Activated CD8-positive, alpha-beta memory T cell treated with anti-CD3 and anti-CD28 coated beads for 48 hours (primary cell): ENCODE results near the gene CARD8.
"Not testable (repeated sequence)": the region's sequence is repeated elsewhere in the genome, so short reads cannot be mapped to it uniquely, and the experiment has no call there.

ENCODE experiments used
- DNase-seq, 3 experiments: peaks; one replicate each; pipeline ENCODE4 v3.0.0-alpha.2; 2020; ENCODE audit warnings: low read depth in 2 of 3, low spot score in 2 of 3

The CARD8 gene, protein sequence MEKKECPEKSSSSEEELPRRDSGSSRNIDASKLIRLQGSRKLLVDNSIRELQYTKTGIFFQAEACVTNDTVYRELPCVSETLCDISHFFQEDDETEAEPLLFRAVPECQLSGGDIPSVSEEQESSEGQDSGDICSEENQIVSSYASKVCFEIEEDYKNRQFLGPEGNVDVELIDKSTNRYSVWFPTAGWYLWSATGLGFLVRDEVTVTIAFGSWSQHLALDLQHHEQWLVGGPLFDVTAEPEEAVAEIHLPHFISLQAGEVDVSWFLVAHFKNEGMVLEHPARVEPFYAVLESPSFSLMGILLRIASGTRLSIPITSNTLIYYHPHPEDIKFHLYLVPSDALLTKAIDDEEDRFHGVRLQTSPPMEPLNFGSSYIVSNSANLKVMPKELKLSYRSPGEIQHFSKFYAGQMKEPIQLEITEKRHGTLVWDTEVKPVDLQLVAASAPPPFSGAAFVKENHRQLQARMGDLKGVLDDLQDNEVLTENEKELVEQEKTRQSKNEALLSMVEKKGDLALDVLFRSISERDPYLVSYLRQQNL

GRCh38 chr19:48255376-48256303 lies at the start of gene CARD8:
TSS of gene CARD8 (minus strand) at chr19:48255912. CDS start at chr19:48241020, 14,892 bp downstream.
- peak; percentile 58 to 67 (median 60) for DNase-seq

GRCh38 chr19:48303866-48304265 lies 48.2 kb upstream of the CARD8 start:
- no peak for DNase-seq

GRCh38 chr19:48303367-48303766 lies 47.7 kb upstream of the CARD8 start:
- DNase-seq: no peak

DNA sequence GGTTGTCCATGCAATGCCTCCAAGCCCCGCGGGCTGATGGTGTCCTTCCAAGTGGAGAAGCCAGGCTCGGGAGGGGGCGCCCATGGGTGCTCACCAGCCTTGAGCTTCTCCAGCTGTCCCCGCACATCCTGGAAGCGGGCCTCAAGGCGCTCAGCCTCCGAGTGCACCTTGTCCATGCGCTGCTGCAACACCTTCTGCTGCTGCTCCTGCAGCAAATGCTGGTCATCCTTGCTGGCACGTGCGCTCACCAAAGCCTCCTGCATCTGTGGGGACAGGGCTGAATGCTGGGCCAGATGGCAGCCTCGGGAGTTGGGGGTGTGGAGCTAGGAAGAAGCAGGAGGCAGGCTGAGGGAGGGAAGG lies 46.9 kb upstream of the CARD8 start:
- no peak for DNase-seq

GRCh38 chr19:48301886-48302599 lies 46.3 kb upstream of the CARD8 start:
- DNase-seq: no peak

- no peak for DNase-seq
Measured at GRCh38 chr19:48297975-48298374, 42.3 kb upstream of the CARD8 start.

GRCh38 chr19:48296963-48297734 lies 41.4 kb upstream of the CARD8 start:
- DNase-seq: no peak

DNA sequence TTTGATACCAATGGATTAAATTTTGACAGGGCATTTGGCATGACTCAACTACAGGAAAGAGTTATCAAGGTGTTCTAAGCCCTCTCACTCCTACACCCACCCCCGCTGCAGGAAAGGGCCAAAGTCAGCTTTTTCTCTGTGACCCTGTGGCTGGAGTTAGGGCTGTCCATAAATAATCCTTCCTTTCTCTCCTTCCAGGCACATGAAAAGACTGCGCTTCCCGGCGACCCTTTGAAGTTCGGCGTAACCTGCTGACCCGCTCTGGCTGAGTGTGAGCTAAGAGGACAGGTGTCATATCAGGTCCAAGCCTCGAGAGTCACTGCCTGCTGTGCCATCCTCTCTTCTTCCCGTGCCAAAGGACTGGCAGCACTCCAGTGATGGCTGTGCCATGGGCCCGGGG lies 39.7 kb upstream of the CARD8 start:
- DNase-seq: no peak

DNA sequence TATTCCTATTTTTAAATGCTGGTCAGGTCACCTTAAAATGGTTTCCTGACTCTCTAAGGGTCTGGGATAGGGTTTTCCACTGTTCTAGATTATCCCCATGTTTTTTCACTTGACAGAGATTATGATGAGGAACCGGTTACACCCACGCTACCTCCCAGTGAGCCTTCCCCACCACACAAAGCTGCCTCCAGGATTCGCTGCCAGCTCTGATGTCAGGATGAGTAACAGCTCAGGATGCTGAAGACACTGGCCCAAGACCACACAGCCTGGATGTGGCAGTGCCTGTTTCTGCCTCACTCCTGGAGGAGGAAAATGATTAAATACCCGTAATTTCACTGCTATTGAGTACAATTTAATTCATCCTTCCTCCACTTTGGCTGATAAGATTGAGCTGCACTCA lies 37.1 kb upstream of the CARD8 start:
- DNase-seq: no peak

- not testable (repeated sequence) for DNase-seq
Measured at GRCh38 chr19:48291489-48291815, 35.7 kb upstream of the CARD8 start.

- DNase-seq: peak in 2 of 3 experiments; percentile 42 to 61
Measured at GRCh38 chr19:48290771-48291488, 35.2 kb upstream of the CARD8 start.

DNA sequence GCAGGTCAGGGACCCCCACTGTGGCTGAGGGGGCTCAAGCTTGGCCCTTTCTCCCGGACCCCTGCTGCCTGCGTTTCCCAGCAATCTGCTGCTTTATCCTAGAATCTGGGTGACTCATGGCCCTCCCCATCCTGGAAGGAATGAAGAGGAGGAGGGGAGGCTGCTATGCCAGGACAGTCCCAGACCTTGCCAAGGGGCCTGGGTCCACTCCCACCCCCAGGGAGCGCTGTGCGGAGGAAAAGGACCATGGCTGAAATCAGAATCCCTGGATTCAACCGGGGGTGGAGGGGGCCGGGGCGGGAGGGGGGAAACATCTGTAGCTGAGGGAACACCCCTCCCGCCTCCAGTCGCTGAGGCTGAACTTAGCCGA lies 34.7 kb upstream of the CARD8 start:
- DNase-seq: no peak

GRCh38 chr19:48287748-48288147 lies 32.0 kb upstream of the CARD8 start:
- no peak for DNase-seq

DNA sequence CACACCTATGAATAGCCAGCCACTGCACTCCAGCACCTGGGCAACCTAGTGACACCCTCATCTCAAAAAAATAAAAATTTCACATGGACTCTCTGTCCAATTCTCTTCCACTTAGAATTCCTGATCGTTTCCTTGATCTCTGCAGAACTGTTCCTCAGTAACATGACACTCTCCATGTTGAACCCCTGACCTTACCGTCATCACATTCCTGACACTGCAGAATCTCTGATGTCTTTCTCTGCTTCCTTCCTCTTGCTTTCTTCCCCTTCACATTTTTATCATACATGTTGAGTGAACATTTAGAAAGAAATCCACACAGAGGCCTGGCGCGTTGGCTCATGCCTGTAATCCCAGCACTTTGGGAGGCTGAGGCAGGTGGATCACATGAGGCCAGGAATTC lies 29.2 kb upstream of the CARD8 start:
- no peak for DNase-seq

- DNase-seq: no peak
Measured at GRCh38 chr19:48283908-48284307, 28.2 kb upstream of the CARD8 start.

- no peak for DNase-seq
Measured at GRCh38 chr19:48279747-48280146, 24.0 kb upstream of the CARD8 start.

- DNase-seq: no peak
Measured at GRCh38 chr19:48274938-48275337, 19.2 kb upstream of the CARD8 start.

GRCh38 chr19:48274173-48274572 lies 18.5 kb upstream of the CARD8 start:
- DNase-seq: no peak

- DNase-seq: peak in 1 of 3 experiments; percentile 29
Measured at GRCh38 chr19:48271531-48272151, 15.9 kb upstream of the CARD8 start.
